ENCODE results near the gene CST3.
"Not testable (repeated sequence)": the region's sequence is repeated elsewhere in the genome, so short reads cannot be mapped to it uniquely, and the experiment has no call there.

CST3 gene

GRCh38 chr20:23662276-23662870 is 24.6 kb upstream of the CST3 start:
- no peak for DNase-seq (ENCODE audit: low spot score)

- DNase-seq (ENCODE audit: low spot score): no peak
Measured at GRCh38 chr20:23661002-23661429, 23.3 kb upstream of the CST3 start.

- DNase-seq (ENCODE audit: low spot score): no peak
Measured at GRCh38 chr20:23659989-23660837, 22.5 kb upstream of the CST3 start.

- not testable (repeated sequence) for DNase-seq (ENCODE audit: low spot score)
Measured at GRCh38 chr20:23659610-23659988, 21.8 kb upstream of the CST3 start.

- no peak for DNase-seq (ENCODE audit: low spot score)
Measured at GRCh38 chr20:23658989-23659609, 21.3 kb upstream of the CST3 start.

- no peak for DNase-seq (ENCODE audit: low spot score)
Measured at GRCh38 chr20:23658336-23658735, 20.6 kb upstream of the CST3 start.

- DNase-seq (ENCODE audit: low spot score): no peak
Measured at GRCh38 chr20:23657202-23657601, 19.4 kb upstream of the CST3 start.

- DNase-seq (ENCODE audit: low spot score): no peak
Measured at GRCh38 chr20:23656372-23656771, 18.6 kb upstream of the CST3 start.

GRCh38 chr20:23655491-23656211 is 17.9 kb upstream of the CST3 start:
- DNase-seq (ENCODE audit: low spot score): no peak

- DNase-seq (ENCODE audit: low spot score): no peak
Measured at GRCh38 chr20:23654717-23655116, 17.0 kb upstream of the CST3 start.

GRCh38 chr20:23654000-23654399 is 16.2 kb upstream of the CST3 start:
- DNase-seq (ENCODE audit: low spot score): no peak

- no peak for DNase-seq (ENCODE audit: low spot score)
Measured at GRCh38 chr20:23653400-23653938, 15.7 kb upstream of the CST3 start.

GRCh38 chr20:23652926-23653325 is 15.2 kb upstream of the CST3 start:
- DNase-seq (ENCODE audit: low spot score): no peak

GRCh38 chr20:23652371-23652770 is 14.6 kb upstream of the CST3 start:
- no peak for DNase-seq (ENCODE audit: low spot score)

GRCh38 chr20:23651117-23651516 is 13.4 kb upstream of the CST3 start:
- DNase-seq (ENCODE audit: low spot score): no peak

GRCh38 chr20:23649830-23650417 is 12.2 kb upstream of the CST3 start:
- no peak for DNase-seq (ENCODE audit: low spot score)

- no peak for DNase-seq (ENCODE audit: low spot score)
Measured at GRCh38 chr20:23649242-23649641, 11.5 kb upstream of the CST3 start.

GRCh38 chr20:23647346-23647745 is 9.6 kb upstream of the CST3 start:
- DNase-seq (ENCODE audit: low spot score): no peak

GRCh38 chr20:23646106-23646873 is 8.5 kb upstream of the CST3 start:
- DNase-seq (ENCODE audit: low spot score): no peak

- no peak for DNase-seq (ENCODE audit: low spot score)
Measured at GRCh38 chr20:23645575-23645974, 7.8 kb upstream of the CST3 start.

GRCh38 chr20:23644164-23644563 is 6.4 kb upstream of the CST3 start:
- DNase-seq (ENCODE audit: low spot score): no peak

Data from activated CD4-positive, alpha-beta T cell treated with anti-CD3 and anti-CD28 coated beads, Interleukin-2, Interleukin-4, amounts not matched to agents 100 ng/mL and 50 ng/mL, durations not matched to agents 16 hours and 8 hours (primary cell).